HG03280 (cell line): ENCODE measurements around the gene P2RY13.

ENCODE experiments used
- ATAC-seq: cut with Tn5 transposase; IDR thresholded peaks from one replicate; pipeline ENCODE4 v1.9.1; 2021; ENCODE audit warnings: mild to moderate bottlenecking, moderate library complexity; ENCODE audit not compliant: unreplicated experiment

P2RY13 gene

DNA sequence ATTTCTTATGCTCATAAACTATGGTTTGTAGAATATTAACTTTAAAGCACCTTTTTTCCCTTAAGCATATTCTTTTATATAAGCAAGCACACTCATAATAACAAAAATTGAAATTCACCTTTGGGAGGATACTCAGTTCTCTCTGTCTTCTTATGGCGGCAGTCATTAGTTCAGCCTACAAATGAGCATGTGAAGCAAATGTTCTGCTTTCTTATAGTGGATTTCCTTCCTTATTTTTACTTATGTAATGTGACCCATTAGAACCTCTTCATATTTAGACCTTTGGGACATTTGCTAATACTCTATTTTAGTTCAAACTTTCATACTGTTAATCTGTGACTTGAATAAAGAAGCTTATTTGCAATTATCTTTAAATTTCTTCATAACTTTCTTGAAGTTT lies at the start of gene P2RY13:
Gene P2RY13 (minus strand): TSS at position 187 of the 400 bp plus-strand sequence. CDS start 21 bp downstream, at position 166.
- ATAC-seq = no peak

DNA sequence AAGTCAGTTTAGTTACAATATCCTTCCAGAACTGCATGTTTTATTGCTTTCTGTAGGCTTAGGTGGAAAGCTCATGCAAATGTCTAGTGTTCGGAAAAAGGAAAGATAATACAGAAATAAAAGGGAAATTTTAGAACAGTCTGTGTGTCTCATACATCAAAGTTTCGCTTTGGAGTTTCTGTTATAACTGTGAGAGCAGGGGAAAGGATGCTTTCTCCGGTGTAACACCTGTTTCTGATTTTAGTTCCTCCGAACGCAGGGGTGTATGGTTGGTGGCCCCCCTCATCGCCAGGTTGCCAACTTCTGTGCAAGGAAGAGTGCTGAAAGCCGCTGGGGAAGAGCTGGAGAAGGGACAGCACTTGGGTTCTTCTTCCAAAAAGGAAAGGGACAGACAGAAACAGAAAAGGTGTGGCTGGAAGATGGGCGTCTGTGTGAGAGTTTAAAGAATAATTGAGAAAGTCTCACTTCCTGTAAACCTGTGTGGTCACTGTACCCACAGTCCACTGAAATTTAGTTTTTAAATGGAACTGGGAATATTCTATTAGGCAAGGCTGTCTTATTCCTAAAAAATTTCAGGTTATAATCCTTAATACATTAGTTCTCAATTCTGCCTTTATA lies 48.5 kb upstream of the P2RY13 start:
- peak; percentile 46 for ATAC-seq

DNA sequence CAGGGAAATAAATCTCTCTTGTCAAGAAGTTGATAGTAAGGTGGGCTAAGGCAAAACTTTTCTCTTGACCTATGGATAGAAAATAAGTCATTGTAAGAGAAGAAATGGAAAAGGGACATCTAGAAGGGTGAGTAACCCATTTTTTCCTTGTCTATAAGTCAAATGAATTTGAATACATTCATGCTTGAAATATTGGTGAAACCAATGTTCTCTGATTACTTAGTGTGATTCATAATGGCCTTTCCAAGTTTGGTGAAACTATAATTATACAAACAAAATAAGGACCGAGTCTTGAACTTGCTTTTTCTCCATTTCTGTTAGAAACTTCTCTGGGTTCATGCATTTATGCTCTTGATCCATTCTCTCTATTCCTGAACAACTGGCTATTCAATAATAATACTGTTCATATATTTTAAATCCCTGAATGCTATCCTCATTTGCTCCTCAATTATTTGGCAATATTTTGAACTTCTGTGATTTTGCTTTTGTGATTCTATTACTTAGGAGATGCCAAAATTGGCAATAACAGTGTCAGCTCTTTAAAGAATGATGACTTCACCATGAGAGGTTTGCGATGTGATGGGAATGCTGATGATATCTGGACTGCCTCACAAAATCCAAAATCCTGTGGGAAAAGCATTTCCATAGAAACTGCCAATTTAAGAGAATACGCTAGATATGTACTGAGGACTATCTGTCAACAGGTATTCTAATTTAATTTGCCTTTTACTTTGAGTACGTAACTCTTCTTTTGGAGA lies 42.9 kb upstream of the P2RY13 start:
- ATAC-seq = no peak

DNA sequence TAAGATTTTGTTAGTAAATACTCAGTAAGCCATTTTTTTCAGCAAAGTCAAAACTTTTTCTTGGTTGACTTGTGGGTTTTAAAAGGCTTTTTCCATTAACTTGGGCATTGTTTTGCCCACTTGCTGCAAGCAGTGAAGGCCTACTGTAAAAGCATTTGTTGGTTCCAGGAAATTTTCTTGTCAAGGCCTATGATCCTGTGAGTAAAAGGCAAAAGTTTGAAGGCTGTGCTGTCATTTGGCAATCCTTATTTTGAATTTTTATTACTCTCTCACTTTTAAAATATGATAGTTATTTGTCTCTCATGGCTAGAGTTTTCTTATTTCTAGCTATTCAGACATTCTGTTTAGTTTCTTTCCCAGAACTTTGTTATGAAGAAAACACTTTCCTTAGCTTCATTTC lies 42.2 kb upstream of the P2RY13 start:
- ATAC-seq = no peak

DNA sequence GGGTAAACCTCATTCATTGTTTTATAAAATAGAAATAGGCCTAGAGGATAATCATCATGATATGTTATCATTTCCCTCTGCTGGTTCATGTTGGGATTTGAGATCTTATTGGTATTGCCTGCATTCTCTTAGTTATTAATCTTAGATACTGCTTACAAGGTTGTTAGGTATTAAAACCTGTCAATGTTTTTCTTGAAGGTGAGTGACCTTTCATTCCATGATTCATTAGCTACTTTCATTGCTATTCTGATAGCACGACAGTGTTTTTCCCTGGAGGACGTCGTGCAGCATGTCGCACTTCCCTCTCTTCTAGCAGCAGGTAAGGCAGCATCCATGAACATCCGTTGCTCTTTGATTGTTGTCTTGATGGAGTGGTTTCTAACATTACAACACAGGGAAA lies 38.1 kb upstream of the P2RY13 start:
- ATAC-seq = no peak

DNA sequence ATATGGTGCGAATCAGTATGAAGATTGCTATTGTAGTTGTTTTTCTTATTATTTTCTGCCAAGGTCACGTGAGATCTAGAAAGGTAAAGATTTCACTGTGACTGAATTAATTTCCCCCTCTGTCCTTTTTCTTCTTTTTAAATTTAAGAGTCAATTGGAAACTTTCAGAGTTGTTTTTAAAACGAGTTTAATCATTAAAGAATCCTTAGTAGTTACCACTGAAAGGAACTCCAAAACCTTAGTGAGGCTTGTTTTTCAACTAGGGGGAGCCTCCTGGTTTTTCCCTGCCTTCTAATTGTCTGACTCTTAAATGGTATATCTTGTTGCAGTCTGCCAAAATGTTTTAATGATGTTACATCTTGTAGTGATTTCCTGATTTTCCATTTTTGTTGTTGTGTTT lies 37.6 kb upstream of the P2RY13 start:
- ATAC-seq = no peak

DNA sequence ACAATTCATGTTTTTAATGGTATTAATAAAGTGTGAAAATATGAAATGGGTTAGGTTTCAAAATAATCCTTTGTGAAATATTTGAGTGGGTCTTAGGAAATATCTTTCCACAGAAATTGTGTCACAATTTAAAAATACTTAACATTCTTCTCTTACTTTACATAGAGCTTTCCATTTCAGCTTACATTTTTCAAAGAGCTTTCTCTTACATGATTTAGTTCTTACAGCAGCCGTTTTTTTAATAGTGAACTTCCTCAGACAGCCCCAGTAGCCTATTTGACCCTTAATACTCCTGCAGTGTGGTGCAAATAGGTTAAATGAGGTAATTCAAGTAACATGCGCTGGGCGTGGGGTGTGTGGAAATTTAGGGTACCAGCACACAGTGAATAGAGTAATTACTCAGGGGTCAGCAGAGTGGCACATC lies 33.4 kb upstream of the P2RY13 start:
- no peak for ATAC-seq

DNA sequence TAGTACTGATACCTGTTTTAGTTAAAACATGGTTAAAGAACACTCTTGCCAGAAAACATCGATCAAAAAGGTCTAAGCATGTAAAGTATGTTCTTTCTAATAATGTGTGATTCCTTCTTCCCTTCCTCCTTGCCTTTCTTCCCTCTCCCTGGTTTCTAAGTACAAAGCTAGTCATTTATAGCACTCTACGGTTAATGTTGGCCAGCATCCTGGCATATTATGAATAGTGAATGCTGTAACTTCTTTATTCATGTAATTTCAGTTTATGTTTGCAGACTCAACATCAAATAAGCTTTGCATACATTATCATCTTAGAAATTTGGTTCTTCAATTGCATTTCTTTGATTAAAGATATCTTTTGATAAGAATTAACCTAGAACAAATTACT lies 28.1 kb upstream of the P2RY13 start:
- no peak for ATAC-seq

DNA sequence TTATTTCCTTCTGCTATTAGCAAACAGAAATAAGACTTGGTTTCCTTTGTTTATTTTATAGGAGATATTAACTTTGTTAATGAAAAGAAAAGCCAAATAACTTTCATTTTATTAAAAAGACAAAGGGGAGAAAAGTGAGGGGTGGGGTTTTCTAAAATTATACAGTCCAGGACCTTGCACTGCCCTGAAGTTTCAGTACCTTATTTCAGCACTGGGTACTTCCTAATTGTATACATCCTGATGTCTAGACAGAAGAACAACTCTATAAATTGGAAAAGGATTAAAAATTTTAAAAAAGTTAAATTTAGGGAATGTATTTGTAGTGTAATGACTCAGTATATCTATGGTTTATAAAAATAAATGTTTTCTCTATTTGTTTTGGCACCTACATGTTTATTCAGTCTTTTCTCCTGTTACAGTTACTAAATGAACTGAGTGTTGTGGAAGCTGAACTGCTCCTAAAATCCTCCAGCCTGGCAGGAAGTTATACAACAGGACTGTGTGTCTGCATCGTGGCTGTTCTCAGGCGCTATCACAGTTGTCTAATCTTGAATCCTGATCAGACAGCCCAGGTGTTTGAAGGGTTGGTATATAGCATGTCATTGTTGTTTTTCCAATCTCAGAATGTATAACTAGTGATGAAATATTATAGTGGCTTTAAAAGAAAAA lies 27.6 kb upstream of the P2RY13 start:
- no peak for ATAC-seq

DNA sequence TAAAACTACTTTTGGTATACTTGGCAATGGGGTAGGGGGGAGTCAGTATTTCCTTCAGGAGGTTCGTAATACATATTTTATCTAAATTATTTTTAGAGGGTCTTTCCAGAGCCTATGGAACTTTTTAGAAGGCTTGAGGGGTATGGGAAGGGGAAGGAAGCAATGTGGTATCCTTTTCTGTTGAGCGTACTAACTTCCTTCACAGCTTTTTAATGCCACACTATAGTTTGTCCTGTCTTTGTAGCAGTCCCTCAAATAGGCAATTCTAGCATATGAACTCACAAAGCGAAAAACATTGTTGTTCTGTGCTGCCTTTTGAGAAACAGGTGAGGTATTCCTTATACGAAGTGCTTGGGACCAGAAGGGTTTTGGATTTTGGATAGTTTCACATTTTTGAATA lies 22.3 kb upstream of the P2RY13 start:
- peak; percentile 21 for ATAC-seq

DNA sequence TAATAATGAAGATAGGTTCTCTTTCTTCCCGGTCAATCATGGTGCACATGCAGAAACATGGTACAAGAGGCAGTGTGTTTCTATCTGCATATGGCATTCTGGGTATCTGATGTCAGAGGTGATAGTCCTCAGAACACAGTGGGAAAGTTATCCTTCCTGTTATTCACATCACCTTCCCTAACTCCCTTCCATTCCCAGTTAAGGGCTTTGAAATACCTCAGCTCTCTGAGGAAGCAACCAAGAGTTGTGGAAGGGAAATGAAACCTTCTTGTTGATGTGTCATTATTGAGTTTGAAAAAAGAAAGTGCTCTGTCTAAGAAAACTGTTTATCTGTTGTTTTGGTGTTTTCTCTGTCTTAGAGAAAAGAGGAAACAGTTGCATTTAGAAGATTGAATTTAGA lies 21.9 kb upstream of the P2RY13 start:
- ATAC-seq = peak; percentile 77

DNA sequence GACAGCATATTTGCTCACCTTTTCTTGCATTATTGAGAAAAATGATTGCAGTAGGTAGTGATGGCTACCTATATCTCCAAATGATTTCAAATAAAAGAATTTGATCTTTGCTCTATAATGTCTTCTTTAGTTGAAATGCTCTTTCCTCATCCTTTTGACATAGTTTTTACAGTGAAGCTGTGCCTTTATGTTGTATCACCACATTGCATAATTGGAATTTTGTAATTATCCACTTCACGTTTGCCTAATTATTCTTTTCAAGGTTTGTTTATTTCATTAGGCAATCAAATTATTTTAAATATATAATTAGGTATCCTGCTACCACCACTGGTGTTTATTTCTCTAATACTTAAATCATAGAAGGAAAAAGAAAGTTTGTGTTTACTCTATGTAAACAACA lies 21.3 kb upstream of the P2RY13 start:
- ATAC-seq = no peak

DNA sequence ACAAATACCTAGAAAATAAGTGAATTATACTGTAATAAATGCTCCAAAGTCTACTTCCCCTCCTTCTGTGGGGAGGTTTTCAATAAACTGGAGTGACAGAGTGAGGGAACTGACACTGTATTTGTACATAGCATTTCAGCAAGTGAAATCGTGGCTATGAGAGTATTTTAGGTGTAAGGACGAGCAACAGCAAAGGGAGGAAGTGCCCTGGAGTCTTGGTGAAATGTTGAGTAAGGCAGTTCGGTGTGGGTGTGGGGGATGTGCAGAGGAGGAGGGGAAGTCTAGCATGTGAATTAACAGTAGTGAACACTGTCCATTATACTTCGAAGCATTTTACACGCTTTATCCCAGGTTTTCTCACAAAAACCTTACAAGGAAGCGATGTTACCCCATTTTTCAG lies 18.1 kb upstream of the P2RY13 start:
- ATAC-seq = no peak

DNA sequence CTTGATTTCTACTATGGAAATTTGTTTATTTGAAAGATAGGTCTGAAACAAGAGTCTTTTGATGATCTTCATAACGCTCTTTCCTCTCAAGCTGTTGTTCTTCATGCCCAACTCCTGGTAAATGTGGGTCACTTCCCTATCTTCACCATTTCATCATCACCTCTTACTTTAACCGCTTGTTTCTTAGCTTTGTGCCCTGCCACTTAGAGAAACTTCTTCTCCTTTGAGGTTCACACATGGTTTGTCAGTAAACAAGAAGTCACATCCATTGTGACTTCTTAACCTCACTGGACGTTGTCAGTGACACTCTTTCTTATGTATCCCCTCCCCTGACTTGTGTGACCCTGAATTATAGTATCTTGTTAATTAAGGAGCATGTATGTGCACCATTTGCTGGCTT lies 16.9 kb upstream of the P2RY13 start:
- no peak for ATAC-seq

DNA sequence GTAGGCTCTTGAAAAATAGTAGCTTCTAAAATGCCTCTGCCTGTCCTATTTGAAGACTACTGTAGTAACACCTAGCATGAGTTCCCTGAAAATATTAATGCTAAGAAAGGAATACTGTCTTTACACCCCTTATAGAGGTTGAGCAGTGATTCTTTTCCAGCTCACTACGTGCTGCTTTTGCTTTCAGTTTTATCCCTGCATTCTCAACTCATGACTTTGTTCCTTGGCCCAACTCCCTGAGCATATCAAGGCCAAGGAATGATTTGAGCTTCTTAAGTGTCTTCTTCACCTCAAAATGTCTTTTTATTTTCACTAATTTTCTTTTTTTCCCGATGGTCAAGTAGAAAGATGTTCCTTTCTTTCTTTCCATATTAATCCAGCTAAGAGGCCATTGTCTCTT lies 16.5 kb upstream of the P2RY13 start:
- ATAC-seq = no peak

DNA sequence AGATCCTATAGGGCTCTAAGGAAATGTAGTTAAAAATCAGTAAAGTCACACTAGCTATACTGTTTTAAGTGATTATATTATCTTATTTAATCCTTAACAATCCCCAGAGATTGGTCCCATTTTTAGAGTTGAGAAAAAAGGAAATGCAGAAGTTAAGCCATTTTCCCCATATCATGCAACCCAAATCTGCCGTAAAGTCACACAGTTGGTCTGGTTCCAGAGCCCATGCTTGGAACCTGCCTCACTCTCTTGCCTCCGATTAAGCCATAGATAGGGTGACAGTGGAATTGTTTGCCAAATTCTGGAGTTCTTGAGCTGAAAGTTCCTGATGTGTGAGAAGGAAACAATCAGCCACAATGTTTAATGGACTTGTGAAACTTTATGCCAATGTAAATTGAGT lies 2.3 kb upstream of the P2RY13 start:
- ATAC-seq = no peak

DNA sequence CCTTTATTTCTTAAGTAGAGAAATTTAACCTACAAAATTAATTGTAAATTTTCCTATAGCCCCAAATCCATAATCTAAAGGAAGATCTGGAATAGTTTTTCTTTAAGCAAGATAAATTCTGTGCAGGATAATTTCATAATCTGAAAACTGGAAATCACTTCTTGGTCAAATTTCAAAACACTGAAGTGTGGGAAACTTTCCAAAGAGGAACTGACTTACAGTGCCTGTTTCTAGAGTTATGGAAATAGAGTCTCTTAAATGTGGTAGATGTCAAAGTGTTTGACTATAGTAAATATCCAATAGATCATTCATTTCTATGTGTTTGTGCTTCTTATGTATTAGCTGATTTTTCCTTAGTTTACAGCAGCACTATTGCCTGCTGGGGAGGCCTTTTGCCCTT lies 1.6 kb upstream of the P2RY13 start:
- no peak for ATAC-seq

DNA sequence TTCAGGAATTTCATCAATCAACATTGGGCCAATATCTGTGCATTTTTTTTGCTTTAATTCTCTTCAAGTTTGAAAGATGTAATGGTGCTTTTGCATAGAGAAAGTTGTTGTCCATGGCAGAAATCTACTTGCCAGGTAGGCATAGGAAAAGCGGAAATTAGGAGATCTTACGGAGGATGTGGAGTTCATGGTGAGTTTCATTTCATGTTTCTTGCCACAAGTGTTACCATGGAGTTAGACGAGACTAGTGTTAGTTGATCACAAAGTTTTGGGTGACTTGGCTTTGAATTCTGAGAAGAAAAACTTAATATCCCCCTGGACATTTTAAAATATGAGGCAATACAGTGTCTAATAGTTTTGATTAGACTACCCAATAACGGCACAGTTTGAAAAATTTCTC lies 1.0 kb upstream of the P2RY13 start:
- ATAC-seq = no peak

DNA sequence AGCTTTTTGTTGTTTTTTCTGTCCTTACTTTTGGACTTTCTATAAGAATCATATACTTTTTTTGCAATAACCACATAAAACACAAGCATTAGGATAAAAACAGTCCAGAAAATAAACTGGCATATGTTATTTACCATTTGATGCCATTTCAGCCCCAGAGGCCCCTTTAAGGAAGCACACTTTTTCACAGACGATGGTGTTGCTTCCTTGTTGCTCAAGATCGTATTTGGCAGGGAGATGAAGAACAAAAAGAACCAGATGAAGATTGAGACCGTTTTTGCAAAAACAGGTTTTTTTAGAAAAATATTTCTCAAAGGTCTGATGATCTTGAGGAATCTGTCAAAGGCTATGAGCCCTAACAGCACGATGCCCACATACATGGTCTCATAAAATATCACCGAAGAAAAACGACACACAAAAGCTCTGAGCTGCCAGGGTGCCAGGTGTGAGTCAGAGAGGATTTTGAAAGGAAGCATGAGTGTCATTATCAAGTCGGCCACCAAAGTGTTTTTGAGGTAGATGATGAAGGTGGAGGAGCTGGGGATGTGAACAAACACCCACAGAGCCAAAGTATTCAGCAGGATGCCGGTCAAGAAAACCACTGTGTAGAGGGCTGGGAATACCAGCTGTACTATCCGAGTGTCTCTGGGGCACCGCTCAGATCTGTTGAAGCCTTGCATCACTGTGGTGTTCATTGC lies 902 bp downstream of the P2RY13 start:
- no peak for ATAC-seq

DNA sequence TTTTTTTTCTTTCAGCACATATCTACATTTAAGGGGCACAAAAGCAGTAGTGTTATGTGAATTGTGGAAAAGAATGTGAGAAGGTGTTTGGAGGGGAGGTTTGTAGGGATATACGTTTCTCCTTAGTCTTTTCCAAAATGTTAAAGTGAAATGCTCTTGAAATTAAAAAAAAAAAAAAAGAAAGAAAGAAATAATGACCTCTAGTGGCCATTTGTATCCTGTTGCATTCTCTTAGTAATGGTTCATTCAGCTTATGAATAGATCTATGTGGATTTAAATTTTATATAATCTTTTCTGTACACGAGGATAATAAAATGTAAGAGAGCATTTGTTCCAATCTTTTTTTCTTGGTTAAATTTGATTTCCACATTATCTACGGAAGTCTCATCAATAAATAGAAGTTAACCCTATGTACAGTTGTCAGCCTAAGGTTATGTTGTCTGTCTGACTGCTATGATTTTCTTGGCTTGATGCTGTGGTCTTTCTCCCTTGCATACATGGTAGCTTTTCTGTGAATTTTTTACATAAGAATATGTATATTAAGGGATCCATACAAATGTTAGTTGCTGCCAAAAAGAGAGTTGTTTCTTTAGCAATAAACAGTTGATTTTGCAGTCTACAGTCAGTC lies 1.7 kb downstream of the P2RY13 start:
- ATAC-seq = no peak

DNA sequence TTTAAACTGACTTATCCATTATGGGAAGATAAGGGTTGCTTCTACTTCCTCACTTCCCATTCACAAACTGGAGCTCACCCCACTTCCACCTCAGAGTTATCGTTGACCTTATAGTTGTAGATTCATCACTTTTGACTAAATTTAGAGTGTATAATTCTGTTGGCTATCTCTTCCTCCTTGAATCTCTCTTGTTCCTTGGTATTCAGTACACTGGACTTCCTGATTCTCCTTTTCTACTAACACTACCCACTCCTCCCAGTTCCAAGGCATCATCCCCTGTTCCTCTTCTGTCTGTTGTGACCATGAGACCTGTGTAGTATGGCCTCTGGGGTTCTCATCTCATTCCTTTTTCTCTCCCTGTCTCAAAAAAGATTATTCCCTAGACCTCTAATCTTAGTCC lies 6.8 kb downstream of the P2RY13 start:
- no peak for ATAC-seq
